ENCODE results near the gene RASGEF1C. TPM values are rescaled to one million over a fixed set of nuclear protein-coding genes. Genes with fewer than 3 reads are reported as not detected.

RASGEF1C gene
- total RNA-seq, 1 donor from 2014 or later, result not detected

- no peak overlapping the region for H3K27ac ChIP-seq
- H3K36me3 ChIP-seq, result no peaks in the 10 kb centered on the region
- no peaks in the 10 kb centered on the region for H3K4me1 ChIP-seq
- no peak for TF ChIP-seq CTCF (IDR thresholded peaks at IDR 0.05)
- peaks cover 16% of the 10 kb centered on the region for H3K27me3 ChIP-seq (ENCODE audit: low read depth)
- DNase-seq, result peak; percentile 35
- intact Hi-C loops (cut with DNase I), result no loop called here
- ATAC-seq, result no peak
- H3K4me3 ChIP-seq, result no peak overlapping the region
- no peaks in the 10 kb centered on the region for H3K9me3 ChIP-seq
These were observed 88.5 kb downstream of the RASGEF1C start for GRCh38 chr5:180120237-180121101.

GRCh38 chr5:180119903-180120236 lies 89.1 kb downstream of the RASGEF1C start:
- H3K4me3 ChIP-seq, result no peak overlapping the region
- no peaks in the 10 kb centered on the region for H3K9me3 ChIP-seq
- TF ChIP-seq CTCF (IDR thresholded peaks at IDR 0.05), result no peak
- H3K27me3 ChIP-seq (ENCODE audit: low read depth), result peaks cover 16% of the 10 kb centered on the region
- no peaks in the 10 kb centered on the region for H3K36me3 ChIP-seq
- no peak for ATAC-seq
- DNase-seq, result no peak
- H3K27ac ChIP-seq, result no peak overlapping the region
- intact Hi-C loops (cut with DNase I), result no loop called here
- H3K4me1 ChIP-seq, result no peaks in the 10 kb centered on the region

- no peak for TF ChIP-seq CTCF (IDR thresholded peaks at IDR 0.05)
- ATAC-seq (no peak), DNase-seq (no peak)
- Histone ChIP-seq H3K9me3 (no peaks in the 10 kb centered on the region), H3K27ac (no peak overlapping the region), H3K4me1 (no peaks in the 10 kb centered on the region), H3K27me3 (ENCODE audit: low read depth) (peaks cover 16% of the 10 kb centered on the region), H3K36me3 (no peaks in the 10 kb centered on the region), H3K4me3 (no peak overlapping the region)
- intact Hi-C loops (cut with DNase I), result no loop called here
These were observed 89.7 kb downstream of the RASGEF1C start for GRCh38 chr5:180119031-180119902.

GRCh38 chr5:180118391-180118791 lies 90.6 kb downstream of the RASGEF1C start:
- DNase-seq, result no peak
- no peak overlapping the region for H3K27ac ChIP-seq
- H3K9me3 ChIP-seq, result no peaks in the 10 kb centered on the region
- H3K27me3 ChIP-seq (ENCODE audit: low read depth), result peaks cover 16% of the 10 kb centered on the region
- no peak for TF ChIP-seq CTCF (IDR thresholded peaks at IDR 0.05)
- no peaks in the 10 kb centered on the region for H3K36me3 ChIP-seq
- no peak overlapping the region for H3K4me3 ChIP-seq
- H3K4me1 ChIP-seq, result no peaks in the 10 kb centered on the region
- intact Hi-C loops (cut with DNase I), result no loop called here
- ATAC-seq, result no peak

GRCh38 chr5:180117000-180117725 lies 91.8 kb downstream of the RASGEF1C start:
- Histone ChIP-seq H3K4me3 (no peak overlapping the region), H3K27ac (no peak overlapping the region), H3K36me3 (no peaks in the 10 kb centered on the region), H3K9me3 (no peaks in the 10 kb centered on the region), H3K4me1 (no peaks in the 10 kb centered on the region), H3K27me3 (ENCODE audit: low read depth) (peaks cover 15% of the 10 kb centered on the region)
- DNase-seq (peak; percentile 45), ATAC-seq (no peak)
- no peak for TF ChIP-seq CTCF (IDR thresholded peaks at IDR 0.05)
- intact Hi-C loops (cut with DNase I), result no loop called here

All from lower lobe of right lung (tissue), 2 donors.